ENCODE measurements around the gene BASP1. TPM values are rescaled to one million over a fixed set of nuclear protein-coding genes. Genes with fewer than 3 reads are reported as not detected.
"Not testable (repeated sequence)": the region's sequence is repeated elsewhere in the genome, so short reads cannot be mapped to it uniquely, and the experiment has no call there.

Gene BASP1
- polyA plus RNA-seq, 3 donors, result 76.6 to 97.1 (median 84.1) TPM

DNA sequence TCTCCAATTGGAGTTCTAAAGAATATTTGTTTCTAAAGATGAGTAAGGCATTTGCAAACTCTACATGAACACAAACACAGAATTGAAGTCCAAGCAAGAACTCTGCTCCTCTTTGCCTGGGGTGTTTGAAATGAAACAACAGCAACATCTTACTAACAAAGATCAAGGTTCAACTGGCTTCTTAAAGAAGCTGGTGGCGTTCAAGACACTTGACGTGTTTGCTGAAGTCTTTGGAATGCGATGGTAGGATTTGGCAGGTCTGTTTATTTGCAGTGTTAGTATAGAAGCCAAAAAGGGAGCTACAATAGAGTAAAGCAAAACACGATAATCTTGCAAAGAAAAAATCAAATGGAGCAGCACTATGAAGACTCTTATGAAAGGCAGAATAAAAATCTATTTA is 94.9 kb downstream of the BASP1 start:
- no peak for DNase-seq

DNA sequence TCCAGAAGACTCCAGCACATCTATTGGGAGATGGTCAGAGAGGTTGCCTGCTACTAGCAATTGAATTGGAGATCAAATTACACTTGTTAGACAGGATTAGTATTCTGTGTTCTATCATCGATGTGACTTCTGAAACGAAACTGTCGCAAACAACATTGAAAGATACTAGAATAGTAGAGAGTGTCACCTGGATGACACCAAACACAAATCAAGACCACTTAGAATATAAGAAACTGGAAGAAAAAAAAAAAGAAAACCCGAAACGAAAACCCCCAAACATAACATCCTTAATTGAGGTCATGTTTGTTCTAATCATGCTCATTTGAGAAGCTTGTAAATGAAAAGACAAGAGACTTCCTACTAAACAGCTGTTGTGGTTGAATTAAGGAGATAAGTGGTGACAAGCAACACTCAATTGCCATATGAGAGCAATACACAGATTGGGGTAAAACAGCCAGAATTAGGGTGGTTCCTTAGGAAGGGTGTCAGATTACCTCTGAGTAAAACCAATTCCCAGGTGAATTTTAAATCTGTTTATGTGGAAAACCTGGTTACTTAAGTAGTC is 97.6 kb downstream of the BASP1 start:
- no peak for DNase-seq

DNA sequence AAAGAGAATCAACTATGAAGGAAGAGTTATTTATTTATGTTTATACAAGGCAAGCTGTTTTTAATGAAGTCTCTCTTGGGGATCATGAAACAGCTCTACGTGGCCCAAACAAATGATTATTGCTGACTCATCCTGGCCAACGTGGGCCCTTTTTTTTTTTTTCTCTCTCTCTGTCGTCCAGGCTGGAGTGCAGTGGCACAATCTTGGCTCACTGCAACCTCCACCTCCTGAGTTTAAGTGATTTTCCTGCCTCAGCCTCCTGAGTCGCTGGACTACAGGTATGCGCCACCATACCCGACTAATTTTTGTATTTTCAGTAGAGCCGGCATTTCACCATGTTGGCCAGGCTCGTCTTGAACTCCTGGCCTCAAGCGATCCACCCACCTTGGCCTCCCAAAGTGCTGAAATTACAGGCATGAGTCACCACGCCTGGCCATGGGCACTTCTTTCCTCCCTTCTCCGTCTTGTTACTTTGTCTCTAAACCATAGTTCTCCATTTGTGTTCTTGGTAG is 98.3 kb downstream of the BASP1 start:
- no peak for DNase-seq

DNA sequence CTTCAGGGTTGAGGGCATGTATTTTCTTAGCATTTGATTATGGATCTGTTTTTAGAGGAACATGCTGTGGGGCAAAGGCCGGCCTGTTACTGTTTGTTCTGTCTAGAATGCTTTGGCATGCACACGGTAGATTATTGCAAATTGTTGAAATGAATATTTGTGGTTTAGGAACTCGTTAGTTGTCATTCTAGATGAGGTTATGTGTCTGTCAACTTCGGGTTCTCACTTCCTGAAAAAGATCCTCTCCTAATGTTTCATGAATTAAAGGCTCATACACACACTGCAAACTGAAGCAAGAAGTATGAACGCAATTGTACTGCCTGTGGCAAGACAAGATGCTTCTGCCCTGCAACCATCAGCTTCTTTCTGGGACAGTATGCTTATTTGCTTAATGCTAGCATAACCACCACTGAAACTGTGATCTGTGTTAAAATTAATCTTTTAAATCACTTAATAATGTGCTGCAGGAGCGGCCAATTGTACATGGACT is 99.6 kb downstream of the BASP1 start:
- DNase-seq, result no peak

DNA sequence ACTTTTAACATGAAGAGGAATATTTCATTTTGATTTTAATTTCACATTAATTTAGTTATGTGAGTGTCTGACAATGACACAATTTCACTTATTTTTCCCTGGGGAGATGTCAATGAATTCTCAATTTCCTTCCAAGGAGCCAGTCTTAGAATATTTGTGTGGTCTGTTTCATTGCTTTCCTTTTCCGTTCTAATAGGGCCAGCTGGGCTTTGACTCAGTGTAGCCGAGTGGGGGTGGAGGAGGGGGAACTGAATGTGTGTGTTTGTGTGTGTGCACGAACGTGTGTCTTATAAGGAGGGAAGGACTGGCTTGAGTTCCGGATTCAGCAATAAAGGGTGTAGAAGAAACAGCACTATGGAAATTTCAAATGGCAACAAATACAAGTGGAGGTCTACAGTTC is 100.0 kb downstream of the BASP1 start:
- DNase-seq, result no peak

DNA sequence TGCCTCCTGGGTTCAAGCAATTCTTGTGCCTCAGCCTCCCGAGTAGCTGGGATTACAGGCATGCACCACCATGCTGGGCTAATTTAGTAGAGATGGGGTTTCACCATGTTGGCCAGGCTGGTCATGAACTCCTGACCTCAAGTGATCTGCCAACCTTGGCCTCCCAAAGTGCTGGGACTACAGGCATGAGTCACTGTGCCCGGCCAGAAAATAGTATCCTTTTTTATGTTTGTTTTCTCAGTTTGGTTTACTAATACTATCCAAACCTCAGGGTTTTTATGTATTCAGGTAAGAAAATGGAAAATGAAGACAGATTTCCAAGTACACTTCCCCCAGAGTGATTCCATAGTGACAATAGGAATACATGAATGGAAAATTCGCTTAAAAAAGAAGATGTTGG is 101.7 kb downstream of the BASP1 start:
- DNase-seq, result not testable (repeated sequence)

DNA sequence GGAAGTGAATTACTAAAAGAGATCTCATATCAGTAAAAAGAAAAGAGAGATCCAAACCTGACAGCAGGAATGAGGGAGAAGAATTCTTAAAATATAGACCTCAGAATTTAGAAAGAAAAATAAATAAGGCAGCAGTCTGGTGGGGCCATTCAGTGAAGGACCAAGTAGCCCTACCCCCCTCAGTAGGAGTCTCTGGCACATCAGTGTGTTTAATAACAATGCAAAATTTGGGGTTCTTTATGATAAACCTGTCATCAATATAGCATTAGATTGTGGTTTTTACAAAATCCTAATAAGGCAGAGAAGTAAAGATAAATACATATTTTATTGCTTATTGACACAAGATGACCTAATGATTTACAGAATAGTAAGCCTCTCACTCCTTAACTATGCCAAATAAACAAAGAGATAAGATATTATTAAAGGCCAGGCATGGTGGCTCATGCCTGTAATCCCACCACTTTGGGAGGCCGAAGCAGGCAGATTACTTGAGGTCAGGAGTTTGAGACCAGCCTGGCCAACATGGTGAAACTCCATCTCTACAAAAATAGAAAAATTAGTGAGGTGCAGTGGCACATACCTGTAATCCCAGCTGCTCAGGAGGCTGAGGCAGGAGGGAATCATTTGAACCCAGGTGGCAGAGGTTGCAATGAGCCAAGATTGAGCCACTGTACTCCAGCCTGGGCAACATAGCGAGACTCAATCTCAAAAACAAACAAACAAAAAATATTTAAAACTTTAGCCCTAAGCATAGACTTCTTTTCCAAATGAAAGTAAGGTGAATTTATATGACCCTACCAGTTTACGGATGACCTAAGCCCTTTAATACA is 108.6 kb downstream of the BASP1 start:
- no peak for DNase-seq
